Breast epithelium (tissue), 3 donors: ENCODE data around the gene KDM7A.

Experiments
- CTCF ChIP-seq, 3 donors: fragments of 450-650 bp; IDR thresholded peaks; one replicate each; pipeline ENCODE4 v1.5.1; 2016 to 2017; ENCODE audit warnings: antibody characterized with exemption in 3 of 3, mild to moderate bottlenecking in 3 of 3, moderate library complexity in 3 of 3
- POLR2A ChIP-seq: fragments of 450-650 bp; IDR thresholded peaks from one replicate; pipeline ENCODE4 v1.6.1; 2016; ENCODE audit warnings: antibody characterized with exemption, mild to moderate bottlenecking, moderate library complexity
- POLR2AphosphoS5 ChIP-seq, 3 donors: sonication (generic); formaldehyde crosslinking; IDR thresholded peaks; one replicate each; pipeline ENCODE4 v1.6.1; 2017; ENCODE audit warnings: antibody characterized with exemption in 3 of 3

GRCh38 chr7:140070546-140070945 is 106.2 kb downstream of the KDM7A start:
- TF ChIP-seq CTCF (IDR thresholded peaks at IDR 0.05) (no peak), POLR2A (no peak), POLR2AphosphoS5 (IDR thresholded peaks at IDR 0.05) (no peak)
